ENCODE measurements around the gene TEP1. TPM values are rescaled to one million over a fixed set of nuclear protein-coding genes. Genes with fewer than 3 reads are reported as not detected.

Gene TEP1
- total RNA-seq, 1 donor: 22.0 TPM

- no peak overlapping the region for H3K4me3 ChIP-seq (ENCODE audit: low read depth, low read length)
- DNase-seq (ENCODE audit: low read depth): no peak
- TF ChIP-seq CTCF (IDR thresholded peaks at IDR 0.05; ENCODE audit: insufficient read depth, low read depth, low read length): no peak
Observed at GRCh38 chr14:20409226-20409625, 4.1 kb downstream of the TEP1 start.

GRCh38 chr14:20403521-20403920 is 9.8 kb downstream of the TEP1 start:
- DNase-seq (ENCODE audit: low read depth): no peak

GRCh38 chr14:20400965-20401593 is 12.2 kb downstream of the TEP1 start:
- no peak overlapping the region for H3K4me3 ChIP-seq (ENCODE audit: low read depth, low read length)
- no peak for DNase-seq (ENCODE audit: low read depth)
- no peak for TF ChIP-seq CTCF (IDR thresholded peaks at IDR 0.05; ENCODE audit: insufficient read depth, low read depth, low read length)

More at GRCh38 chr14:20403521-20403920, 9.8 kb downstream of the TEP1 start:
- H3K4me3 ChIP-seq (ENCODE audit: low read depth, low read length): no peak overlapping the region
- TF ChIP-seq CTCF (IDR thresholded peaks at IDR 0.05; ENCODE audit: insufficient read depth, low read depth, low read length): no peak

- no peak for DNase-seq (ENCODE audit: low read depth)
- no peak for TF ChIP-seq CTCF (IDR thresholded peaks at IDR 0.05; ENCODE audit: insufficient read depth, low read depth, low read length)
- H3K4me3 ChIP-seq (ENCODE audit: low read depth, low read length): no peak overlapping the region
Observed at GRCh38 chr14:20400589-20400964, 12.7 kb downstream of the TEP1 start.

- H3K4me3 ChIP-seq (ENCODE audit: low read depth, low read length): no peak overlapping the region
- TF ChIP-seq CTCF (IDR thresholded peaks at IDR 0.05; ENCODE audit: insufficient read depth, low read depth, low read length): no peak
- no peak for DNase-seq (ENCODE audit: low read depth)
Observed at GRCh38 chr14:20397511-20397910, 15.8 kb downstream of the TEP1 start.

- DNase-seq (ENCODE audit: low read depth): no peak
- TF ChIP-seq CTCF (IDR thresholded peaks at IDR 0.05; ENCODE audit: insufficient read depth, low read depth, low read length): no peak
- H3K4me3 ChIP-seq (ENCODE audit: low read depth, low read length): no peak overlapping the region
Observed at GRCh38 chr14:20391505-20391904, 21.8 kb downstream of the TEP1 start.

- no peak for TF ChIP-seq CTCF (IDR thresholded peaks at IDR 0.05; ENCODE audit: insufficient read depth, low read depth, low read length)
- H3K4me3 ChIP-seq (ENCODE audit: low read depth, low read length): no peak overlapping the region
- no peak for DNase-seq (ENCODE audit: low read depth)
Observed at GRCh38 chr14:20388159-20388558, 25.1 kb downstream of the TEP1 start.

All from fibroblast of villous mesenchyme (primary cell).